AG20443 (cell line): Measurements from ENCODE around the gene PRKCE.

Experiments used
- DNase-seq: peaks from one replicate; pipeline ENCODE4 v3.0.0; 2012; ENCODE audit warnings: low spot score, mixed read lengths

Gene PRKCE

GRCh38 chr2:46227674-46228289 is 576.3 kb downstream of the PRKCE start:
- no peak for DNase-seq

GRCh38 chr2:46229134-46230063 is 577.9 kb downstream of the PRKCE start:
- no peak for DNase-seq

- no peak for DNase-seq
Observed at GRCh38 chr2:46230115-46230571, 578.7 kb downstream of the PRKCE start.

GRCh38 chr2:46230677-46231425 is 579.4 kb downstream of the PRKCE start:
- no peak for DNase-seq

GRCh38 chr2:46231721-46232120 is 580.2 kb downstream of the PRKCE start:
- no peak for DNase-seq

- peak; percentile 51 for DNase-seq
Observed at GRCh38 chr2:46232860-46233259, 581.4 kb downstream of the PRKCE start.

GRCh38 chr2:46236006-46236875 is 584.8 kb downstream of the PRKCE start:
- no peak for DNase-seq

- no peak for DNase-seq
Observed at GRCh38 chr2:46236876-46237859, 585.7 kb downstream of the PRKCE start.
